ENCODE measurements around the gene GPR155. TPM values are rescaled to one million over a fixed set of nuclear protein-coding genes. Genes with fewer than 3 reads are reported as not detected.

Gene GPR155
- total and polyA plus RNA-seq, 9 of the 15 experiments (the other 6 are each of a cell fraction or from before 2014, with no cell fraction given), result 0.04 to 0.40 (median 0.11) TPM; not detected in 1

DNA sequence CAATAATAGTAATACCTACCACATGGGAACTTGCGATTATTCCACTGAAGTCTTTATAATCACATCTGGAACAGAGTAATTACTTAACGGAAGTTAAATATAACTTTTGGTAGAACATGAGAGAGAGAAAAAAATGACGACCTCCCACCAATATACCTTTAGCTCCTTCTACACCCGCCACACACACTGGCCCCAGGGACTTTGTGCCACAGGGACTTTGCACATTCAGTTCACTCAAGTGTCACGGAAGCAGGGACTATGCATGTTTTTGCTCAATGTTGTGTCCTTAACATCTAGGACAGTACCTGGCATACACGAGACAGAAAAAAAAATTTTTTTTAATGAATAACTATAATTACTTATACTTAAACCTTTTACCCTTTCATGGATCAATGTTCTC, 4.0 kb downstream of the GPR155 start:
- ATAC-seq (no peak), DNase-seq (ENCODE audit: extremely low read depth in 1 of 4, low spot score in 3 of 4) (no peak), FAIRE-seq (no peak)
- in situ Hi-C loops (cut with MboI), result no loop called here
- Histone ChIP-seq H3K9me3 (replicated peaks; ENCODE audit: control insufficient read depth, insufficient read depth, low read depth, low read length) (peaks cover 2% of the 10 kb centered on the region; the same call in 1 of the 2 replicates), H3K9ac (ENCODE audit: insufficient read depth in 1 of 2, low read depth in 2 of 2, low read length in 2 of 2) (no peak overlapping the region), H3K4me2 (ENCODE audit: insufficient read depth, low read length) (no peak overlapping the region), H3K4me3 (no peak overlapping the region), H3K79me2 (ENCODE audit: control insufficient read depth, insufficient read depth, low read length) (no peaks in the 10 kb centered on the region), H3K36me3 (ENCODE audit: control insufficient read depth, insufficient read depth, low read length) (no peaks in the 10 kb centered on the region), H4K20me1 (replicated peaks; ENCODE audit: control insufficient read depth, insufficient read depth, low read length) (no peaks in the 10 kb centered on the region), H3K4me1 (replicated peaks in 1 of 2; ENCODE audit: control insufficient read depth in 2 of 2, insufficient read depth in 2 of 2, low read length in 2 of 2) (peaks cover 3 to 10% of the 10 kb centered on the region in 2 experiments; a peak in 3 of 5 replicates), H3K27ac (ENCODE audit: extremely low read depth, low read depth, low read length) (no peak overlapping the region), H3K27me3 (ENCODE audit: control insufficient read depth in 2 of 2, insufficient read depth in 2 of 2, low read length in 2 of 2) (peaks cover 15 to 28% of the 10 kb centered on the region in 2 experiments; a peak in 4 of 5 replicates), H2AFZ (ENCODE audit: low read depth, low read length) (no peak overlapping the region), H3K9me1 (ENCODE audit: control insufficient read depth, insufficient read depth, low read length) (no peaks in the 10 kb centered on the region)
- intact Hi-C loops (cut with micrococcal nuclease), result no loop called here
- 19% methylated on average over 5 of the region's 6 CpGs for WGBS (ENCODE audit: insufficient coverage, low coverage, missing lambda C conversion rate)
- ChIA-PET POLR2A (interaction anchor here (0.6 kb wide), 1 partner anchor 1283 kb away, joined by 3 read pairs; no protein-coding TSS in a partner anchor), CTCF (ENCODE audit: low intra/inter-chr PET ratio) (no interaction called here)
- TF ChIP-seq RBM25 (IDR thresholded peaks at IDR 0.05; ENCODE audit: low read depth, low read length, severe bottlenecking) (peak; percentile 71), RCOR1 (IDR thresholded peaks at IDR 0.05; ENCODE audit: borderline replicate concordance in 1 of 2, low read depth in 2 of 2, low read length in 2 of 2) (no peak)
- BruUV-seq (replicated peaks), result no TSS peak

DNA sequence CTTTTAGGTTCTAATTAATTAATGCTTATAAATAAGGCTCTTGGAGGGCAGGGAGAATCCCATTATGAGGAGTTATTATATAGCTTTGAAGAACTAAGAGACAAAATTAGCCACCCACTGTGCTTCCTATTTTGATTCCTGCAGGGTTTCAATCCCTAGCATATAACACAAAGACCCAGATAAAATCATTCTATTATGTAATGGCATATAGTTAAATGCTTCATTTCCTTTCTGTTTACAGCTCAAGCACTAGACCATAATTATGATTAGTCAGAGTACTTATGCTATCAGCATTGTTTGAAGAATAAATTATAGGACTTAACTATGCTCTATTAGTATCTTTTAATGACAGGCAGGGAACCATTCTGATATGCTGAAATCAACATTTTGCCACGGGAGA, 9.1 kb downstream of the GPR155 start:
- no peak for ATAC-seq
- Histone ChIP-seq H3K36me3 (ENCODE audit: control insufficient read depth, insufficient read depth, low read length) (no peaks in the 10 kb centered on the region), H2AFZ (ENCODE audit: low read depth, low read length) (no peak overlapping the region), H3K9me1 (ENCODE audit: control insufficient read depth, insufficient read depth, low read length) (no peaks in the 10 kb centered on the region), H3K9ac (ENCODE audit: insufficient read depth in 1 of 2, low read depth in 2 of 2, low read length in 2 of 2) (no peak overlapping the region), H3K79me2 (ENCODE audit: control insufficient read depth, insufficient read depth, low read length) (no peaks in the 10 kb centered on the region), H3K9me3 (replicated peaks; ENCODE audit: control insufficient read depth, insufficient read depth, low read depth, low read length) (no peaks in the 10 kb centered on the region), H4K20me1 (replicated peaks; ENCODE audit: control insufficient read depth, insufficient read depth, low read length) (no peaks in the 10 kb centered on the region), H3K4me1 (replicated peaks in 1 of 2; ENCODE audit: control insufficient read depth in 2 of 2, insufficient read depth in 2 of 2, low read length in 2 of 2) (no peaks in the 10 kb centered on the region), H3K4me3 (no peak overlapping the region), H3K4me2 (ENCODE audit: insufficient read depth, low read length) (no peak overlapping the region), H3K27ac (ENCODE audit: extremely low read depth, low read depth, low read length) (no peak overlapping the region), H3K27me3 (ENCODE audit: control insufficient read depth in 2 of 2, insufficient read depth in 2 of 2, low read length in 2 of 2) (peaks cover 15% of the 10 kb centered on the region in 2 experiments; a peak in 4 of 5 replicates)
- CTCF ChIA-PET (ENCODE audit: low intra/inter-chr PET ratio), result no interaction called here
- 0% methylated on average over 1 of the region's 1 CpG for WGBS (ENCODE audit: insufficient coverage, low coverage, missing lambda C conversion rate)
- in situ Hi-C loops (cut with MboI), result no loop called here
- DNase-seq (ENCODE audit: extremely low read depth in 1 of 4, low spot score in 3 of 4), result no peak
- POLR2A ChIA-PET, result interaction anchor here (0.7 kb wide), 1 partner anchor 12 kb away, joined by 3 read pairs; no protein-coding TSS in a partner anchor
- no TSS peak for BruUV-seq (replicated peaks)
- intact Hi-C loops (cut with micrococcal nuclease), result no loop called here
- FAIRE-seq, result no peak
- TF ChIP-seq, protein P1, sequence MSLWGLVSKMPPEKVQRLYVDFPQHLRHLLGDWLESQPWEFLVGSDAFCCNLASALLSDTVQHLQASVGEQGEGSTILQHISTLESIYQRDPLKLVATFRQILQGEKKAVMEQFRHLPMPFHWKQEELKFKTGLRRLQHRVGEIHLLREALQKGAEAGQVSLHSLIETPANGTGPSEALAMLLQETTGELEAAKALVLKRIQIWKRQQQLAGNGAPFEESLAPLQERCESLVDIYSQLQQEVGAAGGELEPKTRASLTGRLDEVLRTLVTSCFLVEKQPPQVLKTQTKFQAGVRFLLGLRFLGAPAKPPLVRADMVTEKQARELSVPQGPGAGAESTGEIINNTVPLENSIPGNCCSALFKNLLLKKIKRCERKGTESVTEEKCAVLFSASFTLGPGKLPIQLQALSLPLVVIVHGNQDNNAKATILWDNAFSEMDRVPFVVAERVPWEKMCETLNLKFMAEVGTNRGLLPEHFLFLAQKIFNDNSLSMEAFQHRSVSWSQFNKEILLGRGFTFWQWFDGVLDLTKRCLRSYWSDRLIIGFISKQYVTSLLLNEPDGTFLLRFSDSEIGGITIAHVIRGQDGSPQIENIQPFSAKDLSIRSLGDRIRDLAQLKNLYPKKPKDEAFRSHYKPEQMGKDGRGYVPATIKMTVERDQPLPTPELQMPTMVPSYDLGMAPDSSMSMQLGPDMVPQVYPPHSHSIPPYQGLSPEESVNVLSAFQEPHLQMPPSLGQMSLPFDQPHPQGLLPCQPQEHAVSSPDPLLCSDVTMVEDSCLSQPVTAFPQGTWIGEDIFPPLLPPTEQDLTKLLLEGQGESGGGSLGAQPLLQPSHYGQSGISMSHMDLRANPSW (CRISPR knock-in tag; IDR thresholded peaks at IDR 0.05), result no peak
- no peak for TF ChIP-seq MCM5 (IDR thresholded peaks at IDR 0.05; ENCODE audit: low read depth)
- TF ChIP-seq FIP1L1 (IDR thresholded peaks at IDR 0.05; ENCODE audit: low read depth, low read length, poor library complexity, severe bottlenecking), result no peak
- TF ChIP-seq, protein P2, sequence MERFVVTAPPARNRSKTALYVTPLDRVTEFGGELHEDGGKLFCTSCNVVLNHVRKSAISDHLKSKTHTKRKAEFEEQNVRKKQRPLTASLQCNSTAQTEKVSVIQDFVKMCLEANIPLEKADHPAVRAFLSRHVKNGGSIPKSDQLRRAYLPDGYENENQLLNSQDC (CRISPR knock-in tag; IDR thresholded peaks at IDR 0.05), result no peak
- TF ChIP-seq CTBP1 (IDR thresholded peaks at IDR 0.05; ENCODE audit: borderline replicate concordance), result no peak
- TF ChIP-seq TEAD1 (CRISPR knock-in tag; IDR thresholded peaks at IDR 0.05), result no peak
- TF ChIP-seq IFI16 (CRISPR knock-in tag; IDR thresholded peaks at IDR 0.05), result no peak
- no peak for TF ChIP-seq ARNT (IDR thresholded peaks at IDR 0.05)
- no peak for TF ChIP-seq HOXB6 (CRISPR knock-in tag; IDR thresholded peaks at IDR 0.05; ENCODE audit: borderline replicate concordance)
- TF ChIP-seq HNRNPL (IDR thresholded peaks at IDR 0.05; ENCODE audit: low read depth, low read length), result no peak
- no peak for TF ChIP-seq GTF2A2 (tag; IDR thresholded peaks at IDR 0.05)
- no peak for TF ChIP-seq SMC3 (conservative IDR thresholded peaks at IDR 0.05; ENCODE audit: insufficient read depth, low read depth, low read length)
- TF ChIP-seq NBN (IDR thresholded peaks at IDR 0.05; ENCODE audit: low read depth), result no peak

Data from K562 (cell line).